NCI-H82 treated with DMSO at 0.1 percent for 48 hours (cell line): ENCODE data around the gene ZNF891.

ENCODE experiments used
- DNase-seq: peaks from one replicate; lab custom pipeline; 2025; ENCODE audit not compliant: unreplicated experiment; lab: John Stamatoyannopoulos, UW

Gene ZNF891

DNA sequence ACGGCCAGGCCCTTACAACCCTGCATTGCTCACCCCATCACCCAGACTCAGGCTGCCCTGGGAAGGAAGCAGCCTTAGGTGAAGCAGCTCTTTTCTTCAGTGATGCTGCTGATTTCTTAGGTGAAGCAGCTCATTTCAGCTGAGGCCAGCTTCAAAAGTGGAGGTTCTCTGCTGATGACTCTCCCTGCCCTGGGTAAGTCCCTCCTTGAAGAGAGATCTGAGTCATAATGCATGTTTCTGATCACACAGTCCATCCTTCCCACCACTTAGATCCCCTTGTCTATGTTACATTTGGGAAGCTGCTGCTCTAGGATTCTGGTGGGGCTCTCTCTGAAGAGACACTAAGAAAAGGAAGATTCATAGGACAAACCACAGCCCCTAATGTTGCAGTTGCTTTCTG is 66.5 kb downstream of the ZNF891 start:
- no peak for DNase-seq

GRCh38 chr12:133061954-133062353 is 68.1 kb downstream of the ZNF891 start:
- DNase-seq: no peak

DNA sequence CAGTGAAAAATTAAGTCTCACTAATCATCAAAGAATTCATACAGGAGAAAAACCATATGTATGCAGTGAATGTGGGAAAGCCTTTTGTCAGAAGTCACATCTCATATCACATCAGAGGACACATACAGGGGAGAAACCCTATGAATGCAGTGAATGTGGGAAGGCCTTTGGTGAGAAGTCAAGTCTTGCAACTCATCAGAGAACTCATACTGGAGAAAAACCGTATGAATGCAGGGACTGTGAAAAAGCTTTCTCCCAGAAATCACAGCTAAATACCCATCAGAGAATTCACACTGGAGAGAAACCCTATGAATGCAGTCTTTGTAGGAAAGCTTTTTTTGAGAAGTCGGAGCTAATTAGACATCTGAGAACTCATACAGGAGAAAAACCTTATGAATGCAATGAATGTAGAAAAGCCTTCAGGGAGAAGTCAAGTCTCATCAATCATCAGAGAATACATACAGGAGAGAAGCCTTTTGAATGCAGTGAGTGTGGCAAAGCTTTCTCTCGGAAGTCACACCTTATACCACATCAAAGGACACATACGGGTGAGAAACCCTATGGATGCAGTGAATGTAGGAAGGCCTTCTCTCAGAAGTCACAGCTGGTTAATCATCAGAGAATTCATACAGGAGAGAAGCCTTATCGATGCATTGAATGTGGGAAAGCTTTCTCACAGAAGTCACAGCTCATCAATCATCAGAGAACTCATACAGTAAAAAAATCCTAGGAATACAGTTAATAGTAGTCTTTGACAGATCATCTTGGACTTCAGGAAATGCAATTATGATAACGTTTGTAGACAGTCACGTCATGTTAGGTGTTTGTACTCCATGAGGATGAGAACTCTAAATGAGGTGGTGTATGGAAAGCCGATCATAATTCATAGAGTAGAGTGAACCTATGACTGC is 71.6 kb downstream of the ZNF891 start:
- DNase-seq: no peak

- no peak for DNase-seq
Measured at GRCh38 chr12:133057446-133057845, 72.6 kb downstream of the ZNF891 start.
